Measurements from ENCODE around the gene PDE1C.
"Not testable (repeated sequence)": the region's sequence is repeated elsewhere in the genome, so short reads cannot be mapped to it uniquely, and the experiment has no call there.

Gene PDE1C

GRCh38 chr7:32043688-32044087, 26.5 kb downstream of the PDE1C start:
- no peak for DNase-seq (ENCODE audit: low read depth)

GRCh38 chr7:32042900-32043299, 27.3 kb downstream of the PDE1C start:
- no peak for DNase-seq (ENCODE audit: low read depth)

- no peak for DNase-seq (ENCODE audit: low read depth)
These were observed 31.0 kb downstream of the PDE1C start for GRCh38 chr7:32039000-32039756.

GRCh38 chr7:32037650-32038198, 32.5 kb downstream of the PDE1C start:
- no peak for DNase-seq (ENCODE audit: low read depth)

GRCh38 chr7:32036557-32036956, 33.6 kb downstream of the PDE1C start:
- no peak for DNase-seq (ENCODE audit: low read depth)

GRCh38 chr7:32034052-32034451, 36.2 kb downstream of the PDE1C start:
- no peak for DNase-seq (ENCODE audit: low read depth)

GRCh38 chr7:32033006-32033405, 37.2 kb downstream of the PDE1C start:
- no peak for DNase-seq (ENCODE audit: low read depth)

GRCh38 chr7:32032211-32032610, 38.0 kb downstream of the PDE1C start:
- DNase-seq (ENCODE audit: low read depth) = no peak

- no peak for DNase-seq (ENCODE audit: low read depth)
These were observed 39.1 kb downstream of the PDE1C start for GRCh38 chr7:32030904-32031692.

- no peak for DNase-seq (ENCODE audit: low read depth)
These were observed 44.2 kb downstream of the PDE1C start for GRCh38 chr7:32026083-32026425.

GRCh38 chr7:32025381-32026082, 44.7 kb downstream of the PDE1C start:
- no peak for DNase-seq (ENCODE audit: low read depth)

- peak; percentile 52 for DNase-seq (ENCODE audit: low read depth)
These were observed 46.8 kb downstream of the PDE1C start for GRCh38 chr7:32023376-32023775.

- no peak for DNase-seq (ENCODE audit: low read depth)
These were observed 47.2 kb downstream of the PDE1C start for GRCh38 chr7:32022966-32023365.

GRCh38 chr7:32020551-32021159, 49.6 kb downstream of the PDE1C start:
- DNase-seq (ENCODE audit: low read depth) = no peak

- no peak for DNase-seq (ENCODE audit: low read depth)
These were observed 51.2 kb downstream of the PDE1C start for GRCh38 chr7:32018845-32019578.

- DNase-seq (ENCODE audit: low read depth) = no peak
These were observed 55.1 kb downstream of the PDE1C start for GRCh38 chr7:32015133-32015532.

GRCh38 chr7:32013471-32013870, 56.7 kb downstream of the PDE1C start:
- DNase-seq (ENCODE audit: low read depth) = not testable (repeated sequence)

- no peak for DNase-seq (ENCODE audit: low read depth)
These were observed 64.6 kb downstream of the PDE1C start for GRCh38 chr7:32005577-32005976.

GRCh38 chr7:32001948-32002347, 68.3 kb downstream of the PDE1C start:
- DNase-seq (ENCODE audit: low read depth) = no peak

GRCh38 chr7:31997423-31997822, 72.8 kb downstream of the PDE1C start:
- no peak for DNase-seq (ENCODE audit: low read depth)

- DNase-seq (ENCODE audit: low read depth) = no peak
These were observed 75.1 kb downstream of the PDE1C start for GRCh38 chr7:31995134-31995533.

- no peak for DNase-seq (ENCODE audit: low read depth)
These were observed 78.4 kb downstream of the PDE1C start for GRCh38 chr7:31991846-31992245.
